CD1c-positive myeloid dendritic cell (primary cell): ENCODE results near the gene PDE6C.
"Not testable (repeated sequence)": the region's sequence is repeated elsewhere in the genome, so short reads cannot be mapped to it uniquely, and the experiment has no call there.

Experiments
- DNase-seq: peaks from one replicate; pipeline ENCODE4 v3.0.0-alpha.2; 2016; ENCODE audit errors: extremely low spot score

Gene PDE6C

DNA sequence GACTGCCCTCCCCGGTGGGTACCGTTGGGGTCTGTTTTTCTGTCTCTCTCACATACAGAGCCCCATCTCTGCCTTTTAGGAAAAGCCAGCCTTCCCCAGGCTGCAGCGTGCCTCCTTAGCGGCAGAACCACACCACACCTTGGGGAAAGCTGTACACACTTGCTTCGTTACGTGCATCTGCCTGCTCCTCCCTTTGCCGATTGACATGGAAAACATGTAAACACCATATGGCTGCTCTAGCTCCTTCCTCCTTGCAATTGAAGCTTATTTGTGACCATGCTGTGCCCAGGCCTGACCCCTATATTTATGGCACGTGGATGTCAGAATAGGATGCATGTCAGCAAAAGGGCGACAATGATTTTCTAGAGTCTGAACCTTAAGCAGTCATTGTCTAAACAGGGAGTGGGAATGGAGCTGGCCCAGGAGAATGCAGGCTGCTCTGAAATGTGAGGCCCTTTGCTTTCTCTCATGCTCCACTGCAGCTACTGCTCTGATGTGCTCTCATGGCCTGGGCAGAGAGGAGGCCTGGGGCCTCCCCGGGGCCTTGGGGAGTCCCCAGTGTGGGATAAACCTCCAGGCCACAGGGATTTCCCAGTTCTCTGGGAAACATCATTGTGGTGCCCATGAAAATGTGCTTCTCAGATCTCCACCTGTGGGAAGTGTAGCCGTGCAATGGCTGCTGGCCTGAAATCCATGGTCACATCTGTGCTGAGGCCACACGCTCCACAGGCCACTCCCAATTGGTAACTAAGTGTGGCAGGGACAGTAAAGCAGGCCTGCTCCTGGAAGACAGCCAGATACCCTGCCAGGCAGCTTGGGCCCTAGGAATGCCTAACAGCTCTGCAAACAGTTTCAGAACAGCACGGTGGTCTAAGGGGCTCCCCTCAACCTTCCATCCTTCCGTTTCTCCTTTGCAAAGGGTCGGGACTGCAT lies 18.6 kb downstream of the PDE6C start:
- DNase-seq: no peak

DNA sequence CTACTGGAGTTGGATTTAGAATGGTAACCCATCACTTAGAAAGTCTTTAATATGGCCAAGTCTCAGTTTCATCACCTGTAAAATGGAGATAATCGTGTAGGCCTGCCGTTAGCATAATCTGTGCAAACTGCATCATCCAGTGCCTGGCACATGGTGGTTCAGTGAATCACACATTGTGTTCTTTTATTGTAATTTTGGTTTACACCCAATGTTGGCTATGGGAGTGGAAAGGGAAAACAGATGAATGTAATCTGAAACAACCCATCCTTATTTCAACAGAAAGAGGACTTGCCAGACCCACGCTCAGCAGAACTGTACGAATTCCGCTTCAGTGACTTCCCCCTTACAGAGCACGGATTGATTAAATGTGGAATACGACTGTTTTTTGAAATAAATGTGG lies 27.5 kb downstream of the PDE6C start:
- no peak for DNase-seq

DNA sequence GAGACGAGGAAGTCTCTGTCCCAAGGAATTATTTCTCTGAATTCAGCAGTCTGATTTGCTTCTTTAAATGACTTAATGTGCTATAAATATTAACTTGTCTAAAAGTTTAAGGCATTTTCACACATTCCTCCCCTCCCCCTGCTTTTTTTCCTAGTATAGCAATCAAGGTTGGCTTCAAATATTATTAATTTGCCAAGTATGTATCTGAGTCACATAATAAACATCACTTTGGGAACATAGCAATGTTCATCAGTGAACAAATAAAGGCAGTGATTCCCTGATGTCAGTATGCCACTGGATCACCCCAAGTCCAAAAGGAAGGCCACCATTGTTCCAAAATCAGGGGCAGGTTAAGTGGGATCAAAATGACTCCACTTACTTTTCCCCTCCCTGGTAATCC lies 40.5 kb downstream of the PDE6C start:
- DNase-seq: no peak

DNA sequence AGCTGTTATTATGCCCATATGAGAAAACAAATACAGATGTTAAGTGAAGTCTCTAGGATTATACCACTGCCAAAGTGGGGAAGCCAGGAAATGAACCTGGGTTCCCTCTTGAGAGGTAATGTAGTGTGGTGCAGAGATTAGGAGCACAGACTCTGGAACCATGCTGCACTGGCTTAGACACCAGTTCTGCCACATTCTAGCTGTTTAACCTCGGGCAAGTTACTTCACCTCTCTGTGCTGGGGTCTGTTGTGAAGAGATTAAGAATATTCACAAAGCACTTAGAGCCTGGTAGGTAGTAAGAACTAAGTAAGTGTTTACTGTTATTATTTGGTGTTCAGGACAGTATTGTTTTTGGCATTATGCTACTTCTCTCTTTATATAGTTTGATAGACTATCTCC lies 41.9 kb downstream of the PDE6C start:
- no peak for DNase-seq

- no peak for DNase-seq
Measured at GRCh38 chr10:93656155-93656554, 43.8 kb downstream of the PDE6C start.

GRCh38 chr10:93657757-93658156 lies 45.4 kb downstream of the PDE6C start:
- no peak for DNase-seq

DNA sequence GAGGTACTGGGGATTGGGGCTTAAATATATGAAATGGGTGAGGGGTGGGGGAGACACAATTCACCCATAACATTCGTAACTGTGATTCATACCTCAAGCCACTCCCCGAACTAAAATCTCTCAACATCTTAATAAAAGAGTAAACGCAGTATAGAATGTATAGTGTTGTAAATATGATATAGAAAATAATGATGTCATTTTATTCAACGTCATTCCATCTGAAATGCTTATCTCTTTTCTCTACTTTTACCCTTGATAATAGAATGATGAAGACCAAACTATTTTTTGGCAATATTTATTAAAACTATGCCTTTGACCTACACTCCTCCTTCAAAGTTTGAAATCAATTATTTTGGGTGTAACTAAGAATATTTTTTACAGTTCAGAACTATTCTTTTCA lies 53.7 kb downstream of the PDE6C start:
- no peak for DNase-seq

DNA sequence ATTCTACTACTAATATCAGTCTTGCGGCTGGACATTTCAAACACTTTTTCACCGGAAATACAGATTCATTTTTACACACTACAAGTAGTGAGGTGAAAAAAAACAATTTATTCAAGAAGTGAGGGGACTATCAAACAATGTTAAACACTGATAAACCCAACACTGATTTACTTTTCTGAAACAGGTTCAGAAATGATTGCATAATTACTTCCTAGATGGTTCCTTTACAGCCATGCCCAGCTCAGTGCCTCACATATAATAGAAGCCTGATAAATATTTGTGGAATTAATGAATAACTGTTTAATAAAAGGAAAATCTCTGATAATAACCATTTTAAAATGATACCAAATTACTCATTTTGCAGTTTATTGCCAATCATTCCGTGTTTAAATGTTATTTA lies 55.5 kb downstream of the PDE6C start:
- no peak for DNase-seq

- no peak for DNase-seq
Measured at GRCh38 chr10:93670372-93670771, 58.0 kb downstream of the PDE6C start.

DNA sequence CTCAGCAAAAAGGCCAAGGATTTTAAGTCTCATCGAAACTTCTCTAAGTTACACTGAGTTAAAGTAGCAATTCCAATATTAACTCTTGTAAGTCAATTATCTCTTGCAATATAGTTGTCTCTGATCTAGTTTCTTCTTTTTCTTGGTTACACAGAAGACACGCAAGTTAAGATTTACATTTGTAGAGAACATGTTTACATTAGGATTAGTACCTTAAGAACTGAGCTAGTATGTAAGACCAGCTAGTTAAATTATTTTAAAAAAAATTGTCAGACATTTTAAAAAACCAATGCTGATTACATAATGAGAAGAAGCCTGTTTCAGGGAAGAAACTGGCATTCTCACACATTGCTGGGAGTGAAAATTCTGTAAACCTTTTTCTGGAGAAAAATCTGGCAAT lies 58.7 kb downstream of the PDE6C start:
- DNase-seq: no peak

DNA sequence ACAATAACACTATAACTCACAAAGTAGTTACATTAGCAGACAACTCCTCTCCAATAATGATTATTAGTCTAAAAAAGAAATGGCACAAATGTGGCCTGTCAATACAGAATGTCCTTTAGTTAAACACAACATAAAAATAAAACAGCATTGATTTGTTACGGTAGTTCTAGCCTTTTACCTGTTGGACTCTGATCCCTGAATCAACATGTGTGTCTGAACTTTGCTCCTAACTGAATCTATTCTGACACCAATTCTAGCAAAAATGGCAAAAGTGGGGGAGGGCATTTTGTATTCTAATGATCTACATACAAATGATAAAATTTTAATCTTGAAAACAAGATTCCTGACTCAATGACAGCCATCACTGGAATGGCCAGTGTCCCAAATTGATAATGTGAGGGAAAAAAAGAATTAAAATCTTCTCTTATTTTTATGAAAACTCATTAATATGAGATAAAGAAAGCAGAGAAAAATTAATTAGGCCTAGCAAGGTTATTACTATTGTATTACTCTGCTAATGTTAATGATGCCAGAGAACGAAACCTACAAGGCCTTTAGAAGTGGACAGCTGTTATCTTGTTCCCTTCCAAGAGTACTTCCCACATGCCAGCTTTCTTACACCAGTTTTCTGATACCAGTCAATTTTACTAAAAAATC lies 59.8 kb downstream of the PDE6C start:
- no peak for DNase-seq

- DNase-seq: no peak
Measured at GRCh38 chr10:93672890-93673289, 60.6 kb downstream of the PDE6C start.

DNA sequence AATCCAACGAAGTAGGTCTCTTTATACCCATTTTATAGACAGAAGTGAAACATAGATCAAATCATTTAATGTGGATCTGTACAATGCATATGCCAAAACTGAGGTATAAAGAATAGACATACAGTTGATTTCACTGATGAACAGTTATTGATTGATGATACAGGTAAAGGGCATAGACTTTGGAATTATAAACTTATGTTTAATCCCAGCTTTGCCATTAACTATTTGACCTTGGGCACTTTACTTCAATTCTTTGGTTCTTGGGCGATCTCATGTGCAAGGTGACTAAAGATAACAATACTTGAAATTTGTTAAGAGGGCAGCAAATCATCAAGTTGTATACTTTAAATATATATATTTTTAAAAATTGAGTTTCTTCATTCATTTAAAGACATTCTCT lies 61.5 kb downstream of the PDE6C start:
- DNase-seq: no peak

DNA sequence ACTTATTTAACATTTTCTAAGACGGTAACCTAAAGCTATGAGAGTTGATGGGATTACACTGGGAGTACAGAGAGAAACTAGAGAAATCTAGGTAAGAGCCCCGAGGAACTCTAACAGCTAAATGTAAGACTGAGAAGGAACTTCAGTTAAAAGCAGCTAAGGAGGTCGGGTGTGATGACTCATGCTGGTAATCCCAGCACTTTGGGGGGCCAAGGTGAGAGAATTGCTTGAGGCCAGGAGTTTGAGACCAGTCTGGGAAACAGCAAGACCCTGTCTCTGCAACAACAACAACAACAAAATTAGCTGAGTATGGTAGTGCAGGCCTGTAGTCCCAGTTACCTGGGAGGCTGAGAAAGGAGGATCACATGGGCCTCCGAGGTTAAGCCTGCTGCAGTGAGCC lies 66.0 kb downstream of the PDE6C start:
- DNase-seq: no peak

DNA sequence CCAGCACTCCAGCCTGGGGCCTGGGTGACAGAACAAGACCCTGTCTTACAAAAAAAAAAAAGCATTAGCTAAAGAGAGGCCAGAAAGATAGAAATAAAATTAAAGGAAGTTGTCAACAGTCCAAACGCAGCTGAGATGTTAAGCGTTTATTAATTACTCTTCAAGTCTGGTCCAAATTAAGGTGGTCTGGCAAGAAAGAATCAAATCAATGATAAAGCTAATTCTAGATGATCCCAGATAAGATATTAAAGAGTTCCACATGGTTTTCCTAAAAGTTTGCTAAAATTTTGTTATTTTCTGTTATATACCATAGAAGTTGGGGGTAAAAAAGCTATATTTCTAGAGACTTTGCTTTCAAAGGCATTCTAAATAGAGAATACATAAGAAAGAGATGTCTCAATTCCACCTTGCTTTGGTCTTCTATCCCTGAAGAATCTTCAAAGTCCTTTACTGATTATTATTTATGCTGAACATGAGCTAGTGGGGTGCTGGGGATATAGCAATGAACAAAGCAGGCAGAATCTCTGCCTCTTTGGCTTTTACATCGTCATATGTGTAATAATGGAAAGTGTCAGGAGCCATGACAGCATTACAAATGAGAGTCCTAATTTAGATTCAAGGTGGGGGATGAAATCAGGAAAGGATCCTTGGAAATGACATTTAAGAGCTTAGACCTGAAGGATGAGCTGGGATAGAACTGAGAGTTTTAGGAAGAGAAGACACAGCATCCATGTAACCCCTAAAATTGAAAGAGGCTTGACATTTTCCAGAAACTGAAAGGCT lies 66.7 kb downstream of the PDE6C start:
- no peak for DNase-seq

DNA sequence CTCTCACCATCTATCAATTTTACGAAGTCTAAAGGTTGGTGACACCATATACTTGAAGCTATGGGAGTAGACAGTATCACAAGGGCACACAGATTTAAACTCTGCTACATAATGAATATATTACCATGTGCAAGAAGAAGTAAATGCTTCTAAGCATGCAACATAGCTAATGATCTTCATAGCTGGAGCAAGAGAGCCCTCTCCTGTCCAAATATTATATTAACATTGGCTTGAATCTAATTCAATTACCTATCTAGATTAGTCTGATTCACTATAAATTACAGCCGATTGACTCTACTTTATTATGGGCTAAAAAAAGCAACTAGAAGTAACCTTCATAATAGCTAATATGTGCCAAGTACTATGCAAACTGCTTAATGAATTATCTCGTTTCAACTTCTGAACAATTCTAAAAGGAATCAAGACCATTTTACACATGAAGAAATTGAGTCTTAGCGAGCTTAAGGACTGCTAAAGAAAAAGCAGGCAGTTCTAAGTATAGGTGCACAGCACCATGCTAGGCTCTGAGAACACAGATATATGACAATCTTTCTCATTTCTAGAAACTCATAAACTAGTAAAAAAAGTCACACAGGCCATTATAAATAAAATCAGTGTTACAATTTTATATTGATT lies 68.2 kb downstream of the PDE6C start:
- DNase-seq: peak; percentile 75

- DNase-seq: no peak
Measured at GRCh38 chr10:93687737-93688136, 75.4 kb downstream of the PDE6C start.

GRCh38 chr10:93695740-93696139 lies 83.4 kb downstream of the PDE6C start:
- no peak for DNase-seq

- DNase-seq: not testable (repeated sequence)
Measured at GRCh38 chr10:93696582-93696981, 84.2 kb downstream of the PDE6C start.

GRCh38 chr10:93697207-93697606 lies 84.9 kb downstream of the PDE6C start:
- no peak for DNase-seq

- peak; percentile 59 for DNase-seq
Measured at GRCh38 chr10:93701866-93702209, 89.5 kb downstream of the PDE6C start.
